NCI-H146 (cell line): ENCODE measurements around the gene CSF3.

Source experiments
- DNase-seq: peaks from one replicate; lab custom pipeline; 2025; lab: John Stamatoyannopoulos, UW

CSF3 gene

GRCh38 chr17:40024901-40025300 lies 9.7 kb downstream of the CSF3 start:
- no peak for DNase-seq

DNA sequence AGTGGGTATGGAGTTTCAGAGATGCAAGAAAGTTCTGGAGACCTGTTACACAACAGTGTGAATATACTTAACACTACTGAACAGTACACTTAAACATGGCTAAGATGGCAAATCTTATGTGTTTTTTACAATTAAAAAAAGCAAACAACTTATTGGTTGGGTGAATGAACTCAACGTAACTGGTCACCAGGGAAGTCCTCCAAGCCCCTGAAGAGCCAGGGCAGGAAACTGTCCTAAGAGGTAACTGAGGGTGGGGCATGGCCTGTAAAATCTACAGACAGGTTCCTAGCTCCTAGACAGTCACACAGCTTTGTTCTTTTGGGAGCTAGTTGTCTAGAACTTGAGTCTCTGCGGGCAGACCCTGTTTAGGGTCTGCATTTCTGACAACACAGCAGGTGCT lies 10.3 kb downstream of the CSF3 start:
- no peak for DNase-seq

DNA sequence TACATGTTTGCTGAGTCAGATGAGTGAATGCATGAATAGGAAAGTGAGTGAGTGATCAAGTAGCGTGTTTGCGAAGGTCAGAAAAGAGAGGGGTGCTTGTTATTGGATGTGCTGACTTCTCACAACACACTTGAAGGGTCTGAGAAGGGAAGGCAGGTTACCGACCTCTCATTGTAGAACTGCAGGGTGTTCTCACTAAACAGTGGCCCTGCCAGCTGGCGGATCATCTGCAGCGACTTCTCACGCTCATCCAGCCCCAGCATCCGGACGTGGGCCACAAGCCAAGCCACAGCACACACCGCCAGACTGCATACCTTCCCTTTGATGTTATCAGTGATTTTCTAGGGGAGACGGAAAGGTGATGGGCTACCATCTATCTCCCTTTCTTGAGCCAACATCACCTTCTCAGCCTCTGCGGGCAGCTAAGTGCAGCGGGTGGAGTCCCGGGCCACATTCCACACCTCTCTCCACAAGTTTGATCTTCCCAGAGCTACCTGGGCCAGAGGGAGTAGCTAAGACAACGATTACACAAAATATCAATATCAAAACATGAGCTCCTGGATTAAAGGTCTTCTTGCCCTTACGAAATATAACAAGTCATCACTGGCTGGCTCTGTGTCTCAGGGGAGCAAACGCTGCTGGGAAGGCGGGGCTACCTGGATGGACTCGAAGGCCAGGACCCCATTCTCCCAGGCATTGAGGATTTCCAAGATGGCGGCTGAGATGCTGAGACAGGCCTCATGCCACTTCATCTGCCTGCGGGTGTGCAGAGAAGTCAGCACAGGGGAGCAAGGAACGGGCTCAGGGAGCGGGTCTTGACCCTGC lies 11.0 kb downstream of the CSF3 start:
- DNase-seq: no peak

GRCh38 chr17:40026816-40027613 lies 11.8 kb downstream of the CSF3 start:
- peak; percentile 78 for DNase-seq

GRCh38 chr17:40027614-40028012 lies 12.4 kb downstream of the CSF3 start:
- no peak for DNase-seq

DNA sequence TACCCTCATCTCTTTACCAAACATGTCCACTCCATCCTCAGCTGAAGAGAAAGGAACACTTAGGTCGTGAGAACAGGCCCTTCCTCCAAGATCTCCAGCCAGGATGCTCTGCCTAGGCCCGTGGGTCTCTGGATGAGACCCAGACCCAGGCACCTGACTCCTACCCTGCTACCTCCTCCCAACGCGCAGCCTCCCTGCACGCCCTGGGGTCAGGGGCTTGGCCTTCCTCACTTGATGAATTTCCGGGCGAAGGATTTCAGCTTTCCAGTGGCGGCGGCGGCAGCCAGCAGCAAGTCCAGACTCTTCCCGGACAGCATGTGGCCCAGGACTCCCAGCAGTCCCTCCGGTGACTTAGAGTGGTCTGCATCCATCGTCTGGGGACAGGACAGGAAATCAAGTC lies 13.4 kb downstream of the CSF3 start:
- DNase-seq: no peak

DNA sequence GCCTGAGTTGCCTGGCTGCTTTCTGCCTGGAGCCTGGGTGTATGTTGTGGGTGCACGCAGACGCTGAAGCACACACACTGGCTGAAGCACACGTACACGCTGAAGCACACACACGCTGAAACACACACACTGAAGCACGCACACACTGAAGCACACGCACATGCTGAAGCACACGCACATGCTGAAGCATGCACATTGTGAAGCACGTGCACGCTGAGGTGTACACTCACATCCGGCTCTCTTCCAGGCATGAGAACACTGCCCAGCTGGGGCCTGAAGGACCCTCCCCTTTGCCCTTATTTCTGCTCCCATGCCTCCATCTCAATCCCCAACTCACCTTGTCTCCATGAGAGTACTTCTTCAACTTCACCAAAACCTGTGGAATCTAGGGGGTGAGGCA lies 16.5 kb downstream of the CSF3 start:
- no peak for DNase-seq

- no peak for DNase-seq
These were observed 17.4 kb downstream of the CSF3 start for GRCh38 chr17:40032322-40033320.

GRCh38 chr17:40033339-40033738 lies 18.1 kb downstream of the CSF3 start:
- no peak for DNase-seq

DNA sequence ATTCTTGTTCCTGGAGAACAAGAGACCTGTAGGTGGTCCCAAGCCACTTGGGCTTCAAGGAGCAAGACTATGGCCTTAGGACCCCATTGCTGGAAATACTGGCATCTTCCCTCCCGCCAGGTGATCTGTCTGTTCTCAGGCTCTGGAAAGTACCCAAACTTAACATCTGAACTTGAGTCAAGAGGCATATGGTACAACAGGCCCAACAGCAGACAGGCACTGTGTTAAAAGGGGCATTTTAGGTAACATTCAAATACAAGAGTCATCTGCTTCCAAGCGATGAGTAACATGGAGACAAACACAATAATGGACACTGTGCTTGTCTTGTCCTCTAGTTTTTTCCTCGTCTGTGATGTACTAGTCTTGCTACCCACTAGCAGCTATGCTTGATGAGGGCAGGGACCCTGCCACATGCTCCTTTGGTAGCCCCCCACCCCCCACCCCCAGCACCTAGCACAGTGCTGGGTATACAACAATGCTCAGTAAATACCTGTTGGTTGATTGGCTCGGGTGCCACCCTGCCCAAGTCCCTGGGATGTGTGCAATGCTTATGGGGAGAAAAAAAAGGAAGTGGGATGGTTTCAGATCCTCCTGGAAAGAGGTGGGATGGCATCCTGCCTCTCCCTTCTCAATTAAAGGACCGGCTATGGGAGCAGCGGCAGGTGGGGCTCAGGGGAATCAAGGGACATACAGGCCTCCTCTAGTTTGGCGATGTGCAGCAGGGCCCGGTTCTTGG lies 19.4 kb downstream of the CSF3 start:
- DNase-seq: no peak

GRCh38 chr17:40035162-40035559 lies 19.9 kb downstream of the CSF3 start:
- DNase-seq: no peak

- no peak for DNase-seq
These were observed 23.8 kb downstream of the CSF3 start for GRCh38 chr17:40038882-40039513.

DNA sequence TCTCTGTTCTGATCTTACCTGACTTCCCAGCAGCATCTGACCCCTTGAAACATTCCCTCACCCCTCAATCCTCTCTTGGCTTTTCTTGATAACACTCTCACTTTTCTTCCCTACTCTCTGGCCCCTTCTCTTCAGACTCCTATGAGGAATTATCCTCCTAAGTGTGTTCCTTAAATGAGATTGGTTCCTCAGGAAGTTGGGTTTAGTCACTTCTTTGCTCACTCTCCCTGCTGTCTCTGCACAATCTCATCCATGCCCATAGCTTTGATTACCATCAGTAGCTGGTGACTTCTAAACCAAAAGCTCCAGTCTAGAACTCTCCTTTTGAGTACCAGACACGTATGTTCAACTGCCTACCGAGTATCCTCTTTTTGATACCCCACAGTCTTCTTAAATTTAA lies 26.0 kb downstream of the CSF3 start:
- no peak for DNase-seq

DNA sequence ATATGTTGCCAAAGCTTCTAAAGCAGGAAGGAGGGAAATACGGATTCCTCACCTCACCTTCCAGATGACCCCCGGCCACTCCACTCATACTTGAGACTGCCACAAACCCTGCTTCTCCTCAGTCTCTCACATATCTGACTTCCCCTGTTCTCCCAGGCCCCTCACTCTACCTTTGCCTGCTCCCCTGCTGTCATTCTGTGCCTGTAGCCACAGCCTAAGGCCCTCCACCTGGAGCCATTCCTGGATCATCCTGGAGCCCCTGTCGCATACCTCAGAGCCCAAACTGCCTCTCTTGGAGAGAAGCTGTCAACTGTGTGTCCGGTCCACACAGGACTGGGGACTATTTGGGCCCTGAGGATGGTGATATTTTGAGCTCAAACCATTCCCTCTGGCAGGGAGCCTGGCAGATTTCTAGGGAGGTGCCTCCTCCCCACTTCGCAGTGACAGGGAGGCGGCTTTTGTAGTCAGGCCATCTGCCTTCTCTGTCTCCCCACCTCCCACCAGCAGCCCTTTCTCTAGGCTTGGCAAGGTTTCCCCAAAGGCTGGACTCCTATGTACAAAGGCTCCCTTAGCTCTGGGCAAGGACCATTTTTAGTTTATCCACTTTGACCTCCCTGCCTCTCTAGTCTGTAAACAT lies 41.3 kb downstream of the CSF3 start:
- DNase-seq: no peak

- DNase-seq: no peak
These were observed 43.0 kb downstream of the CSF3 start for GRCh38 chr17:40058186-40058784.

DNA sequence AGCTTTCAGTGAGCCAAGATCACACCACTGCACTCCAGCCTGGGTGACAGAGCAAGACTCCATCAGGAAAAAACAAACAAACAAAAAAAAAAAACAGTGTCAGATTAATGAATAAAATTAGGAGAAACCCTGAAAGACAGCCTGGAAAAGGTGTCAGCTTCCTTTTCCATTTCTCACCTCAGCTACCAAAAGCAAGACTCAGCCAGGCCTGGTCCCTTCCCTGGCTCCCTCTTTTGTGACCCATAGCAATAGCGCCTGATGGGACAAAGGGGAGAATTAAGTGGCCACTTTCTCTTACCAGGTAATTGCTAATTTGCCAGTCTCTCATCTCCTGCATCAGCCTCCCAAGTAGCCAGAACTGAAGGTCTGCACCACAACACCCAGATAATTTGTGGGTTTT lies 43.6 kb downstream of the CSF3 start:
- DNase-seq: no peak

- no peak for DNase-seq
These were observed 44.7 kb downstream of the CSF3 start for GRCh38 chr17:40059729-40060475.

DNA sequence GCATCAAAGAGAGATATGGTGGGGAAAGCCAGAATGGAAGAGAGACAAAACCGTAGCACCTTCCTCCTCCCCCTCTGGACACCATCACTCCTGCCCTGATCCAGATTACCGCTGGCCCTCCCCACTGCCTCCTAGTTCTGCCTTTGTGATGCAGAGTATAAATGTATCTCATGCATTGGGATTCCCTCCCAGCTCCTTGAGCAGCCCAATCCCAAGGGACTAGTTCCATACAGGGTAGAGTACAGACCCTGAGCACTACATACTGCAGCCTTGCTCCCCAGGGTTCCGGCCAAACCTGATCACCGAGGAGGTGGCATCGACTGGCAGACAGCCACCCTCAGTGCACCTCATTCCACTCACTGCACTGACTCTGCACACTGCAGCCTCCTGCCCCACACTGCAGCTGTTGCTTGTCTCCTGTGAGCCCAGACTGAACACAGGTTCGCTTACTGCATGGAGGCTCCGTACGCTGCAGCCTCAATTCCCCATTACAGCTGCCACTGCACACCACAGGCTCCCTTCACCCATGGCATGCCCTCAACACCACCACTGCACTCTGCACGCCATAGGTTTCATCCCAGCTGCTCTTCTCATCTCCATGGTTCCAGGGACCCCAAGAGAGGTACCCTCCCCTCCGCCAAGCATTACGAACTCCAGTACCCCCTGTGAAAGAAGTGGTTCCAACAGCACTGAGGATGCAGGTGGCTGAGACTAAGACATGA lies 45.8 kb downstream of the CSF3 start:
- no peak for DNase-seq

DNA sequence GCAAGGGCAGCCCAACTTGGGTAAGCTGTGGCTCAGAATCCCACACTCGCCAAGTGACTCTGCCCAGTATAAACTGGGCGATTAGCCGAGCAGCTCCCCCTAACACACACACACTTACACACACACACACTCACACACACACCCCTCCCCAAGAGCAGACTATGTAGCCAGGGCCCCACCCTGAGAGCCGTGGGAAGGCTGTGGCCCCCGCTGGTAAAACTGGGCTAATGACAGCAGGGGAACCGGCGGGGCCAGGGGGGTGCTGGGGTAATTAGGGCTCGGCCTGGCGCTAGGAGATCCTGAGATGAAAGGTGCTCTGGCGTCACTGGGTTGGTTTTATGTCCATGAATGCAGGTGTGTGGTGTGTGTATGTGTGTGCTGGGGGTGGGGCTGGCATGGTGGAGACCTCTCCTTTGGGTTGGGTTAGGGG lies 46.4 kb downstream of the CSF3 start:
- peak; percentile 18 for DNase-seq
